Measurements from ENCODE around the gene TMTC2. TPM values are rescaled to one million over a fixed set of nuclear protein-coding genes. Genes with fewer than 3 reads are reported as not detected.

Gene TMTC2
- total and polyA plus RNA-seq, 2 donors (not counting 3 experiments of a cell fraction or from before 2014, with no cell fraction given) = 4.1 to 7.8 TPM

DNA sequence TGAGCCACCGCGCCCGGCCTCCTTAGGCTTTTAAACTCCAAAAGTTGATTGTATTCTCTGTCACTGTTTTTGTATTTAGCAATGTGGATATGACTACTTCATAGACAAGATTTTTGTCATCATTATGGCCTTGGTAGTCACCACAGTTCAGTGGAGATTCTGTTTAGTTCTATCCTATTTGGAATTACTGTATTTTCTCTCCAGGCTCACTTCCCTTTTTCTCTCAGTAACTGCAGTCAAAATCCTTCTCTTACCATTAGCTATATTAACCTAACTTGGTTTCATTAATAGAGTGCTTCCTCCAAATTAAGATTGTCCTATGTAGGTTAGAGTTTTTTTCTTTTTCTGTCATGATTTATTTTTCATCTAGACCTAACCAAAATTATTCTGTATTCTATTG, 283.9 kb downstream of the TMTC2 start:
- Histone ChIP-seq H3K9me3 (replicated peaks; ENCODE audit: control insufficient read depth, insufficient read depth, low read length) (no peaks in the 10 kb centered on the region), H3K27ac (ENCODE audit: insufficient read depth, low read depth, low read length) (no peak overlapping the region), H4K20me1 (replicated peaks; ENCODE audit: control insufficient read depth, extremely low read depth, insufficient read depth, low read length) (no peaks in the 10 kb centered on the region), H3K4me2 (ENCODE audit: insufficient read depth, low read length) (no peak overlapping the region), H3K9me1 (replicated peaks; ENCODE audit: control insufficient read depth, extremely low read depth, insufficient read depth, low read length) (no peaks in the 10 kb centered on the region), H3K27me3 (ENCODE audit: control insufficient read depth in 2 of 2, insufficient read depth in 2 of 2, low read length in 2 of 2) (no peaks in the 10 kb centered on the region), H3K79me2 (ENCODE audit: control insufficient read depth, insufficient read depth, low read length) (no peaks in the 10 kb centered on the region), H3K4me1 (ENCODE audit: control insufficient read depth, extremely low read depth, insufficient read depth, low read length) (peaks cover 8% of the 10 kb centered on the region), H3K9ac (replicated peaks; ENCODE audit: extremely low read depth, insufficient read depth, low read length) (no peak overlapping the region), H3K36me3 (ENCODE audit: control insufficient read depth in 2 of 2, extremely low read depth in 1 of 2, insufficient read depth in 2 of 2, low read length in 2 of 2) (no peaks in the 10 kb centered on the region), H2AFZ (ENCODE audit: low read depth, low read length) (no peak overlapping the region), H3K4me3 (replicated peaks in 1 of 3; ENCODE audit: insufficient read depth in 1 of 3, low read depth in 1 of 3, low read length in 3 of 3) (no peak overlapping the region)
- ChIA-PET POLR2A (no interaction called here), CTCF (no interaction called here)
- BruUV-seq (replicated peaks) = no TSS peak
- dilution Hi-C loops (cut with MboI; ENCODE audit: extremely low pct_ligation_motif_present, low sequenced_read_pairs) = no loop called here
- intact Hi-C loops (cut with micrococcal nuclease) = no loop called here
- FAIRE-seq (no peak), DNase-seq (ENCODE audit: low read depth, low spot score) (no peak)
- TF ChIP-seq POLR2AphosphoS5 (IDR thresholded peaks at IDR 0.05; ENCODE audit: insufficient read depth, low read depth, low read length) (no peak), FOS (IDR thresholded peaks at IDR 0.05; ENCODE audit: borderline replicate concordance, insufficient read depth, low read length) (no peak), MYC (IDR thresholded peaks at IDR 0.05; ENCODE audit: low read depth, low read length) (no peak), POLR2A (IDR thresholded peaks at IDR 0.05; ENCODE audit: low read depth, low read length) (no peak), MAX (IDR thresholded peaks at IDR 0.05; ENCODE audit: insufficient read depth, insufficient read length) (no peak), GATA2 (IDR thresholded peaks at IDR 0.05; ENCODE audit: insufficient read depth, insufficient read length, low read depth, low read length) (no peak), EZH2 (IDR thresholded peaks at IDR 0.05; ENCODE audit: borderline replicate concordance, low read depth, low read length, severe bottlenecking) (no peak), CTCF (IDR thresholded peaks at IDR 0.05; ENCODE audit: extremely low read depth in 1 of 2, insufficient read depth in 1 of 2, low read depth in 1 of 2, low read length in 2 of 2) (no peak), JUN (IDR thresholded peaks at IDR 0.05; ENCODE audit: borderline replicate concordance, insufficient read depth, insufficient read length, low read depth) (no peak)
